Trophoblast cell (in vitro differentiated cells and primary cell): Measurements from ENCODE around the gene LGALS3. TPM values are rescaled to one million over a fixed set of nuclear protein-coding genes. Genes with fewer than 3 reads are reported as not detected.
"Not testable (repeated sequence)": the region's sequence is repeated elsewhere in the genome, so short reads cannot be mapped to it uniquely, and the experiment has no call there.

ENCODE experiments used
- DNase-seq, 2 donors: peaks; one replicate each; pipeline ENCODE4 v3.0.0-alpha.2; 2016
- H2AFZ ChIP-seq: 2 replicates; pipeline ENCODE4 v1.6.1; 2013; ENCODE audit warnings: low read length, moderate library complexity, mild to moderate bottlenecking; ENCODE audit not compliant: insufficient read depth, poor library complexity
- H2AK5ac ChIP-seq: 2 replicates; pipeline ENCODE4 v1.6.1; 2013; ENCODE audit warnings: mild to moderate bottlenecking, low read length
- H2BK120ac ChIP-seq: 2 replicates; pipeline ENCODE4 v1.6.1; 2013; ENCODE audit warnings: low read length, mild to moderate bottlenecking, moderate library complexity; ENCODE audit not compliant: insufficient read depth, poor library complexity
- H2BK12ac ChIP-seq: 2 replicates; pipeline ENCODE4 v1.6.1; 2013; ENCODE audit warnings: mild to moderate bottlenecking, low read length, moderate library complexity
- H2BK5ac ChIP-seq: 2 replicates; pipeline ENCODE4 v1.6.1; 2013; ENCODE audit warnings: low read length, low read depth, moderate library complexity, mild to moderate bottlenecking; ENCODE audit not compliant: poor library complexity
- H3K14ac ChIP-seq: 2 replicates; pipeline ENCODE4 v1.6.1; 2013; ENCODE audit warnings: mild to moderate bottlenecking, low read length
- H3K18ac ChIP-seq: 2 replicates; pipeline ENCODE4 v1.6.1; 2013; ENCODE audit warnings: mild to moderate bottlenecking, low read length
- H3K23ac ChIP-seq: 2 replicates; pipeline ENCODE4 v1.6.1; 2013; ENCODE audit warnings: low read length
- H3K27ac ChIP-seq: 2 replicates; pipeline ENCODE4 v1.5.1; 2013; ENCODE audit warnings: low read depth, mild to moderate bottlenecking, inconsistent platforms, low read length, moderate library complexity
- H3K27me3 ChIP-seq: 2 replicates; pipeline ENCODE4 v1.6.1; 2013; ENCODE audit warnings: inconsistent platforms, mild to moderate bottlenecking, low read length, moderate library complexity; ENCODE audit not compliant: insufficient read depth
- H3K36me3 ChIP-seq, 2 experiments: 1 replicate in 1 of 2; 2 replicates in 1 of 2; pipeline ENCODE4 v1.6.1; 2013; ENCODE audit warnings: low read length in 2 of 2, mild to moderate bottlenecking in 2 of 2, moderate library complexity in 1 of 2; ENCODE audit not compliant: insufficient read depth in 2 of 2, control insufficient read depth in 1 of 2
- H3K4ac ChIP-seq: 2 replicates; pipeline ENCODE4 v1.6.1; 2013; ENCODE audit warnings: low read depth, mild to moderate bottlenecking, low read length, moderate library complexity
- H3K4me1 ChIP-seq, 2 experiments: 1 replicate in 1 of 2; 2 replicates in 1 of 2; pipeline ENCODE4 v1.6.1; 2013; ENCODE audit warnings: low read length in 2 of 2, mild to moderate bottlenecking in 2 of 2, moderate library complexity in 1 of 2; ENCODE audit not compliant: insufficient read depth in 2 of 2, control insufficient read depth in 1 of 2
- H3K4me2 ChIP-seq: 2 replicates; pipeline ENCODE4 v1.6.1; 2013; ENCODE audit warnings: inconsistent platforms, mild to moderate bottlenecking, low read length, moderate library complexity
- H3K4me3 ChIP-seq: 2 replicates; pipeline ENCODE4 v1.5.1; 2013; ENCODE audit warnings: mild to moderate bottlenecking, low read depth, low read length, inconsistent platforms
- H3K79me1 ChIP-seq: one replicate; pipeline ENCODE4 v1.6.1; 2013; ENCODE audit warnings: low read length
- H3K79me2 ChIP-seq: 2 replicates; pipeline ENCODE4 v1.6.1; 2013; ENCODE audit warnings: low read length, mild to moderate bottlenecking; ENCODE audit not compliant: control insufficient read depth, insufficient read depth, poor library complexity
- H3K9ac ChIP-seq: 2 replicates; pipeline ENCODE4 v1.6.1; 2013; ENCODE audit warnings: mild to moderate bottlenecking, low read length
- H3K9me3 ChIP-seq: 2 replicates; pipeline ENCODE4 v1.6.1; 2013; ENCODE audit warnings: low read depth, mild to moderate bottlenecking, control low read depth, inconsistent platforms, low read length; ENCODE audit not compliant: insufficient read depth
- H4K12ac ChIP-seq: 2 replicates; pipeline ENCODE4 v1.6.1; 2013; ENCODE audit warnings: low read depth, mild to moderate bottlenecking, low read length, moderate library complexity
- H4K8ac ChIP-seq: 2 replicates; pipeline ENCODE4 v1.6.1; 2013; ENCODE audit warnings: low read depth, mild to moderate bottlenecking, low read length, moderate library complexity
- H4K91ac ChIP-seq: one replicate; pipeline ENCODE4 v1.6.1; 2013; ENCODE audit warnings: low read depth, mild to moderate bottlenecking, low read length, moderate library complexity
- WGBS: extraction: QIAGEN DNeasy Blood & Tissue Kit; methylation state at CpG from one replicate; pipeline ENCODE4 v1.1.7; 2013; ENCODE audit warnings: missing lambda C conversion rate; ENCODE audit not compliant: insufficient read length, insufficient coverage; ENCODE audit errors: extremely low coverage; 5-methylcytosine and 5-hydroxymethylcytosine counted together
- polyA plus RNA-seq: library from polyadenylated mRNA; stranded (reverse); fragments of 200-250 nt; gene quantifications from 2 replicates; pipeline ENCODE4 v1.2.3, GENCODE V29; 2013

Gene LGALS3
- polyA plus RNA-seq, result 107 and 114 TPM in 2 replicates

- Histone ChIP-seq H4K8ac (peak within 1 kb of the TSS; percentile 81), H3K9ac (peak within 1 kb of the TSS; percentile 5), H3K4me1 (peaks cover 16 to 23% of the 10 kb centered on the region in 2 experiments), H3K4me3 (peak within 1 kb of the TSS; percentile 73), H3K18ac (peak within 1 kb of the TSS; percentile 92), H3K9me3 (no peaks in the 10 kb centered on the region), H3K14ac (peak within 1 kb of the TSS; percentile 90), H2BK12ac (peak within 1 kb of the TSS; percentile 59), H2AK5ac (peak within 1 kb of the TSS; percentile 75), H2BK5ac (peak within 1 kb of the TSS; percentile 54), H3K36me3 (peaks cover 0 to 2% of the 10 kb centered on the region in 2 experiments), H3K27me3 (no peaks in the 10 kb centered on the region), H3K27ac (no peak within 1 kb of the TSS), H3K23ac (no peak within 1 kb of the TSS), H3K79me1 (peaks cover 15% of the 10 kb centered on the region), H2BK120ac (peak within 1 kb of the TSS; percentile 71), H3K4me2 (peak within 1 kb of the TSS; percentile 79), H3K4ac (peak within 1 kb of the TSS; percentile 72), H4K91ac (peak within 1 kb of the TSS; percentile 85), H2AFZ (peak within 1 kb of the TSS; percentile 78), H3K79me2 (peaks cover 11% of the 10 kb centered on the region), H4K12ac (peak within 1 kb of the TSS; percentile 50)
- peak; percentile 79 to 80 for DNase-seq
- WGBS, result no CpG with 5 or more reads among the region's 50 CpGs
Measured at GRCh38 chr14:55129086-55129427, at the start of gene LGALS3. TSS of gene LGALS3 (plus strand) at chr14:55129252. CDS start at chr14:55137374, 8,122 bp downstream.

- no CpG with 5 or more reads among the region's 6 CpGs for WGBS
- H2BK12ac ChIP-seq, H4K8ac ChIP-seq, H3K27me3 ChIP-seq, H3K4ac ChIP-seq, H3K9ac ChIP-seq, H3K36me3 ChIP-seq, H3K23ac ChIP-seq, H2BK5ac ChIP-seq, H3K27ac ChIP-seq, H2BK120ac ChIP-seq, H2AFZ ChIP-seq, H3K14ac ChIP-seq, H3K4me1 ChIP-seq, H3K4me3 ChIP-seq, H3K79me2 ChIP-seq, H2AK5ac ChIP-seq, H3K79me1 ChIP-seq, H4K12ac ChIP-seq, H3K18ac ChIP-seq, H3K4me2 ChIP-seq, DNase-seq, H3K9me3 ChIP-seq, H4K91ac ChIP-seq: not testable (repeated sequence)
Measured at GRCh38 chr14:55079961-55080360, 49.1 kb upstream of the LGALS3 start.

DNA sequence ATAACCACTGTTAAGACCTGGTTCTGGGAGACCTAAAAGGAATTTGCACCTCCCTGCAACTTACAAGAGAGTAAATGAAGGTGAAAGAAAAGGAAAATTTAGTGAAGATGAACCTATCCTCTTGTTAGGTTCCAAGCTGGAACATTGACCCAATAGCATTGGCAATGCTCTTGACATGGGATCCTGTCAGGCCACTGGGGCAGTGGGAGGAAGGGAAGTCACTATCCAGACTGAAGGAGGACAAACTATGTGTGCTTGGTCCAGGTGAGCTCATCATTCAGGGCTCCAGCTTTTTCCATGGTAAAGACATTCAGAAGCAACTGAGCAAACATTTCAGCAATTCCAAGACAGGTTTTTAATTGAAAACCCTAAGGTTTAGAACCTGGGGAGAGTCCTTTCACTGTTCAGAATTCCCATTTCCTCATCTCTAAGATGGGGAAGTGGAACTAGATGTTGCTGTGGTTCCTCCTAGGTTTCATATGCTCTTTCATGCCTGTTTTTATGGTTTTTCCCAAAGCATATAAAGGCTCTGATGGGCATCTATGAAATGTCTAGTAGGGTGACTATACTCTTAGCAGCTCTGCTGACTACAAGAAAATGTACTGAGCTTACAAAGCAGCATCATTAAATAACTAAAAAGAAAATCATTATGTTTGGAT lies 44.5 kb upstream of the LGALS3 start:
- Histone ChIP-seq H2BK120ac (no peak overlapping the region), H2BK12ac (no peak overlapping the region), H4K8ac (no peak overlapping the region), H3K79me2 (no peaks in the 10 kb centered on the region), H3K23ac (no peak overlapping the region), H3K4ac (no peak overlapping the region), H2AFZ (no peak overlapping the region), H3K79me1 (no peaks in the 10 kb centered on the region), H3K4me2 (no peak overlapping the region), H3K36me3 (no peaks in the 10 kb centered on the region), H4K12ac (no peak overlapping the region), H3K14ac (no peak overlapping the region), H3K27ac (no peak overlapping the region), H3K9ac (no peak overlapping the region), H3K9me3 (no peaks in the 10 kb centered on the region), H3K27me3 (no peaks in the 10 kb centered on the region), H2AK5ac (no peak overlapping the region), H4K91ac (no peak overlapping the region), H3K18ac (no peak overlapping the region), H3K4me3 (no peak overlapping the region), H2BK5ac (no peak overlapping the region), H3K4me1 (no peaks in the 10 kb centered on the region)
- no peak for DNase-seq

GRCh38 chr14:55085060-55085660 lies 43.9 kb upstream of the LGALS3 start:
- no peak overlapping the region for H3K23ac ChIP-seq
- no peak overlapping the region for H3K18ac ChIP-seq
- H4K91ac ChIP-seq, result no peak overlapping the region
- no peak overlapping the region for H2AFZ ChIP-seq
- DNase-seq, result no peak
- H2BK5ac ChIP-seq, result no peak overlapping the region
- no peak overlapping the region for H3K14ac ChIP-seq
- no peak overlapping the region for H2BK12ac ChIP-seq
- no peak overlapping the region for H3K4me2 ChIP-seq
- no peak overlapping the region for H3K9ac ChIP-seq
- H3K79me1 ChIP-seq, result no peaks in the 10 kb centered on the region
- no peak overlapping the region for H2BK120ac ChIP-seq
- H3K9me3 ChIP-seq, result no peaks in the 10 kb centered on the region
- no peak overlapping the region for H3K4ac ChIP-seq
- no peak overlapping the region for H4K8ac ChIP-seq
- no peak overlapping the region for H2AK5ac ChIP-seq
- H3K36me3 ChIP-seq, result no peaks in the 10 kb centered on the region
- no peak overlapping the region for H3K27ac ChIP-seq
- WGBS, result no CpG with 5 or more reads among the region's 4 CpGs
- no peaks in the 10 kb centered on the region for H3K79me2 ChIP-seq
- no peak overlapping the region for H3K4me3 ChIP-seq
- H3K4me1 ChIP-seq, result no peaks in the 10 kb centered on the region
- no peak overlapping the region for H4K12ac ChIP-seq
- no peaks in the 10 kb centered on the region for H3K27me3 ChIP-seq
